GM21528 (cell line): ENCODE measurements around the gene WDR48.

Source experiments
- ATAC-seq: cut with Tn5 transposase; IDR thresholded peaks from one replicate; pipeline ENCODE4 v1.9.1; 2021; ENCODE audit warnings: mild to moderate bottlenecking, moderate library complexity; ENCODE audit not compliant: unreplicated experiment, low FRiP score

WDR48 gene

GRCh38 chr3:39118931-39119660, 67.3 kb downstream of the WDR48 start:
- no peak for ATAC-seq

- ATAC-seq, result no peak
Measured at GRCh38 chr3:39121621-39122020, 69.8 kb downstream of the WDR48 start.

DNA sequence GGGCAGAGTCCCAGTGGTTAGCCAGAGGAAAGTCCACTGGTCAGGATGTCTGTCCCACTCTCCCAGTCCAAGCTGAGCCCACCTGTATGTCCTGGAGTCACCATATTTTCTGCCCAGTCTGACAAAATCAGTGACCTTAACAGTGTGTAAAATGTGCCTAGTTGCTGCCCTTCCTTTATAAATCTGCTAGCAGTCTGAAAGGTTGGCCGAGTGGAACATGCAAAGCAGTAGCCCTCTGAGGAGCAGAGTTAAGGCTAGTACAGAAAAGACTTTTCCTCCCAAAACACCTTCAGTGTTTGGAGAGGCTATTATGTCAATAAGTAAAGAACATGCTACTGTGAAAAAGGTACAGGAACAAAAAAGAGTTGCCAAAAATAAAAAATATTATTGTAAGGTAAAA, 71.0 kb downstream of the WDR48 start:
- ATAC-seq, result peak; percentile 72

GRCh38 chr3:39124876-39125840, 73.3 kb downstream of the WDR48 start:
- ATAC-seq, result no peak

- ATAC-seq, result no peak
Measured at GRCh38 chr3:39125841-39126500, 74.2 kb downstream of the WDR48 start.

DNA sequence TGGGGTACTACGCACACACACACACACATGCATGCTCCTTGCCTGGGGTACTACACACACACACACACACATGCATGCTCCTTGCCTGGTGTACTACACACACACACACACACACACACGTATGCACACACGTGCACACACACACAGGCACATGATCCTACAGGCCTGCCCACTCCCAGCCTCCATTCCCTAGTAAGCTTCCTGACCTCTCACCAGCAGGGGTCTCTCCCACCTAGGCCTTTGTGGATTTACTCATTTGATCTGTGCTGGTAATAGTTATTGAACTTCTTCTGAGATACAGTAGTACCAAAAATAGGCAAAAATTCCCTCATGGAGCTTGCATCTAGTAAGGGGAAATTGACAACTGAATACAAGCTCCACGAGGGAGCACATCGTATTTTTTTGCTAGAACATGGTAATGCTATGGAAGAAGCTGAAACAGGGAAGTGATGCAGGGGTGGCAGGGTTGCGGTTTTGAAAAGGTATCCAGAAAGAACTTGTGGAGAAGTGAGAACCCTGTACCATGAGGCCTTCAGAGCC, 74.8 kb downstream of the WDR48 start:
- ATAC-seq, result no peak

- ATAC-seq, result no peak
Measured at GRCh38 chr3:39127269-39127907, 75.6 kb downstream of the WDR48 start.

DNA sequence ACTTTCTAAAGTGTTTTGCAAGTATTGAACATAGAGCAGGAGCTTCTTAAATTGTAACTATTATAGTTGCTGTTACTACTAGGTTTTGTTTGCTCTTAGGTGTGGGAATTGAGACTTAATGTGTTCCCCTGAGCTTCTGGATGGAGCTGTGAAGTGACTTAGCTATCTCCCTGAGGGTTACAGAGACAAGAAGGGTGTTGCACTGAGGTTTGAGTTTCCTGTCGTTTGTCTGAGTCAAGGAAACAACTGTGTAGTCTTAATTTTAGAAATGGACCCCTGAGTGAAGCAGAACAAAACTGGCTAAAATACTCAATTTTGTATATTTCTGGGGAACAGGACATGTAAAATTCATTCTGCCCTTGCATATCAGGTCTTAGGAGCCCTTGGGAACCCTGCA, 76.1 kb downstream of the WDR48 start:
- ATAC-seq, result no peak

DNA sequence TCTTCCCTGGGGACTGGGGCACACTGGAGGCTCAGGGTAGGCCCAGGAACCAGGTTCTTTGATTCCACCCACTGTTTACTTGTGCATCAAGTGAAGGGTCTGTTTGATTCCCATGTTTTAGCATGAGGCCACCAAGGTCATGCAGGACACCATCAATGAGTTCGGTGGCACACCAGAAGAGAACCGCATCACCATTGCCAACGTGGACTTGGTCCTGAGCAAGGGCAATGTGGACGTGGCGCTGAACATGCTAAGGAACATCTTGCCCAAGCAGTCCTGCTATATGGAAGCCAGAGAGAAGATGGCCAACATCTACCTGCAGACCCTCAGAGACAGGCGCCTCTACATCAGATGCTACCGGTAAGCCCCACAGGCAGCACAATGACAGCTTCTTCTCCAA, 77.1 kb downstream of the WDR48 start:
- no peak for ATAC-seq

- ATAC-seq, result no peak
Measured at GRCh38 chr3:39130026-39130425, 78.2 kb downstream of the WDR48 start.

- no peak for ATAC-seq
Measured at GRCh38 chr3:39130693-39131265, 79.0 kb downstream of the WDR48 start.

DNA sequence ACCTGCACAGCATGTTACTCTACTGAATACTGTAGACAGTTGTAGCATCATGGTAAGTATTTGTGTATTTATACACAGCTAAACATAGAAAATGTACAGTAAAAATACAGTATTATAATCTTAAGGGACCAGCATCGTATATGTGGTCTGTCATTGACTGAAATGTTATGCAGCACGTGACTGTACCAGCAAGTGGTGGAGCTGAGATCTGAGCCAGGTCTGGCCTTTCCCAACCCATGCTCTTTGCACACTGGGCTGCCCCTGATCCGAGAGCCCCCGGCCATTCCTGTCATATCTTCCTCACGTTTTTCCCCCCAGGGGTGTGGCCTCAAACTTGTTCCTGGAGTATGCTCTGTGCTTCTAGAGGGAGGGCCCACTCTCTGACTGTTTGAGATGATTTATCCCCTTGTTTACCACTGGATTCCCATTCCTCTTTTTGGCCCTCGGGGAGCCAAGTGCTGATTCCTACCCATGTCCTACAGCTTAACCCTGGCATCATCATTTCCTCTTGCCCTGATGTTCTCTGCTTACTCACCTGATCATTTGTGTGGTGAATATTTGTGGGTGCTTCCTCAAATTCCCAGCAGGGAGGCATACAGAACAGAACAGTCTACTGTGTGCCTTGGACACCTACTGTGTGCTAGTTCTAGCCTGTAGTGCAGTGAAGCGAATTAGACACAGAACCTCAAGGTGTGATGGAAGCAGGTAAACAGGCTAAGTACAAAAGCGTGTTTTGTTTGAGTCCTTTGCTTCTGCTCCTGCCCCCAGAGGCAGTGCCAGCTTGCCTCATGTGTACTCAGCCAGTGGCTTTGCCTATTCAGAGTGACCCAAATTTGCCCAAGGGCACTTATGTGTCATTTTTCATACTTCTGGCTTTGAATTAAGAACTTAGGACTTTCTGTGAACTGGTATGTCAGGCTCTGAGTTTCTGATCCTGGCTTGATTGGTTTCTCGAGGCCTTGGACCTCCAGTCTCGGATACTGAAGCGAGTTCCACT, 80.6 kb downstream of the WDR48 start:
- no peak for ATAC-seq

DNA sequence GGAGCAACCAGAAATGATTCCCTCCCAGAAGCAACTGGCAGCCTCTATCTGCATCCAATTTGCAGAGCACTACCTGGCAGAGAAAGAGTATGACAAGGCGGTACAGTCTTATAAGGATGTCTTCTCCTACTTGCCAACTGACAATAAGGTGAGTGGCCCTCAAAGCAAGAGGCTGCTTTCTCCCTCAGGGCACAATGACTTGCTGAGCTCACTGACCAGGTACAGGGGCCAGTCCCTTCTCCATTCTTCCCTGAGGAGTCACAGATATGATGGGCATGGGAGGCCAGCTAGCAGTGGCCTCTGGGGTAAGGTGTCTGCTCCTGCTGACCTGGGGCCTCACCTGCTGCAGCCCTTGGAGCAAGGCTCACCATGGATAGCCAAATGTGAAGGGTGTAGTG, 81.3 kb downstream of the WDR48 start:
- ATAC-seq, result no peak

GRCh38 chr3:39133822-39134221, 82.0 kb downstream of the WDR48 start:
- no peak for ATAC-seq

DNA sequence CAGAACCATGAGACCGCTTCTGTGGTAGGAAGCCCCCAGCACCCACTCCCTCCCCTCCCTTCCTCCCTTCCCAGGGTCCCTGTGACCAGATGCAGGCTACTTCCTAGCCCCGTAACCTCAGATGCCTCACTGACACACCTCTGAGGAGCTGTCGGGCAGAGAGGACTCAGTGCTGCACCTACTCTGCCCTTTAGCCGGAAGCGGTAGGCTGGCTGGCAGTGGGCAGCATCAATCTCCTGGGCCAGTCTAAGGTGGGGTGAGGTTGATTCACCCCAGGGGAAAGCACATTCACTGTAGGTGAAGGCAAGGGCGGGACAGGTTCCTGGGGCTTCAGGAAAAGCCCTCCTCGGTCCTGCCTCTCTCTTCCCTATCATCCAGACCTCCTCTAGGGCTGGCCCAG, 82.5 kb downstream of the WDR48 start:
- no peak for ATAC-seq

- no peak for ATAC-seq
Measured at GRCh38 chr3:39135170-39135805, 83.5 kb downstream of the WDR48 start.

DNA sequence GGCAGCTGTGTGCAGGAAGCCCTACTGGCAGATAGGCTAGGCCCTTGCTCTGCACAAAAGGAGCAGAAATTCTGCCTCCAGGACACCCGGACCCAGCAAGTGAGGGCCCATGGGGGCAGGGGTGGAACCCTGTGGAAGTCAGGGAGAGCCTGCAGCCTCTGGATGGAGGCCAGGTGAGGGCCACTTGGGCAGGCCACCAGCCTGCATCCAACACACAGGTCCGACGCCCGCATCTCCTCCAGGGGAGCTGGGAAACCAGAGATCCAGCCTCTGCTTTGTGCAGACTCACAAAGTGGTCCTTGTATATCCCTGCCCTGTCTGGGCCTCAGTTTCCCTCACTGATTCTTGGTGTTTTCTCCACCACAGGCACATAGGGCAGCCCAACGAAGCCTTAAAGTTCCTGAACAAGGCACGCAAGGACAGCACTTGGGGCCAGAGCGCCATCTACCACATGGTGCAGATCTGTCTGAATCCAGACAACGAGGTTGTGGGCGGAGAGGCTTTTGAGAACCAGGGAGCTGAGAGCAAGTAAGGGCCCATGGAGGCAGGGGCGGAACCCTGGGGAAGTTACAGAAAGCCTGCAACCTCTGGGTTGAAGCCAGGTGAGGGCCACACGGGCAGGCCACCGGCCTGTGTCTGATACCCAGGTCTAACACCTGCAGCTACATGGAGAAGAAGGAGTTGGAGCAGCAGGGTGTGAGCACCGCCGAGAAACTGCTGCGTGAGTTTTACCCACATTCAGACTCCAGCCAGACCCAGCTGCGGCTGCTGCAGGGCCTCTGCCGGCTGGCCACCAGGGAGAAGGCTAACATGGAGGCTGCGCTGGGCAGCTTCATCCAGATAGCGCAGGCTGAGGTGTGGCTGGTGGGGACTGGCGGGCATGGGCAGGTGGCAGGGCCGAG, 85.0 kb downstream of the WDR48 start:
- no peak for ATAC-seq
